CD4-positive, CD25-positive, alpha-beta regulatory T cell (primary cell): ENCODE results near the gene CALR3. TPM values are rescaled to one million over a fixed set of nuclear protein-coding genes. Genes with fewer than 3 reads are reported as not detected.

Experiments used
- ATAC-seq, 2 donors: fragments of 150-1000 bp; cut with Tn5 transposase; one replicate each; pipeline ENCODE4 v1.10.0; 2021; ENCODE audit warnings: low read depth in 2 of 2, moderate number of reproducible peaks in 2 of 2, moderate library complexity in 1 of 2
- DNase-seq, 3 donors: peaks; one replicate each; pipeline versions ENCODE4 v3.0.0 to v3.0.0-alpha.2; 2012 to 2022; ENCODE audit warnings: mixed read lengths in 1 of 3
- H3K27ac ChIP-seq: one replicate; pipeline ENCODE4 v1.7.0; 2013; ENCODE audit warnings: mild to moderate bottlenecking, low read length; ENCODE audit not compliant: insufficient read depth, poor library complexity, severe bottlenecking
- H3K27me3 ChIP-seq: one replicate; pipeline ENCODE4 v1.7.0; 2013; ENCODE audit warnings: low read length; ENCODE audit not compliant: control insufficient read depth, insufficient read depth
- H3K36me3 ChIP-seq: one replicate; pipeline ENCODE4 v1.7.0; 2013; ENCODE audit warnings: mild to moderate bottlenecking, low read length, moderate library complexity; ENCODE audit not compliant: control insufficient read depth, insufficient read depth
- H3K4me1 ChIP-seq: 2 replicates; pipeline ENCODE4 v1.7.0; 2013; ENCODE audit warnings: mild to moderate bottlenecking, low read length; ENCODE audit not compliant: insufficient read depth, control insufficient read depth, poor library complexity, severe bottlenecking
- H3K4me3 ChIP-seq: one replicate; pipeline ENCODE4 v1.7.0; 2013; ENCODE audit warnings: low read depth, mild to moderate bottlenecking, low read length, moderate library complexity
- H3K9me3 ChIP-seq, 2 experiments: 1 replicate in 1 of 2; 2 replicates in 1 of 2; pipeline ENCODE4 v1.7.0; 2013; ENCODE audit warnings: low read length in 2 of 2, mild to moderate bottlenecking in 1 of 2, moderate library complexity in 1 of 2; ENCODE audit not compliant: control insufficient read depth in 2 of 2
- H3K27ac Mint-ChIP-seq, 3 donors: one replicate each; pipeline ENCODE4 v1.8.0; 2020 to 2022; ENCODE audit warnings: mild to moderate bottlenecking in 3 of 3, mixed read lengths in 3 of 3, moderate library complexity in 2 of 3
- H3K27me3 Mint-ChIP-seq: one replicate; pipeline ENCODE4 v1.8.0; 2022; ENCODE audit warnings: mild to moderate bottlenecking, mixed read lengths
- H3K36me3 Mint-ChIP-seq: one replicate; pipeline ENCODE4 v1.8.0; 2020; ENCODE audit warnings: mixed read lengths
- H3K4me1 Mint-ChIP-seq, 4 donors: one replicate each; pipeline ENCODE4 v1.8.0; 2020 to 2022; ENCODE audit warnings: mixed read lengths in 4 of 4, mild to moderate bottlenecking in 1 of 4
- H3K4me3 Mint-ChIP-seq, 4 donors: one replicate each; pipeline ENCODE4 v1.8.0; 2020 to 2022; ENCODE audit warnings: mild to moderate bottlenecking in 4 of 4, mixed read lengths in 4 of 4, moderate library complexity in 3 of 4
- H3K9me3 Mint-ChIP-seq, 7 donors: one replicate each; pipeline ENCODE4 v1.8.0; 2020 to 2022; ENCODE audit warnings: mixed read lengths in 7 of 7, mild to moderate bottlenecking in 3 of 7, moderate library complexity in 2 of 7
- polyA plus RNA-seq, 4 donors: library from polyadenylated mRNA; unstranded; fragments of 300-500 nt; fragmentation: Illumina TruSeq; gene quantifications; one replicate each; pipeline ENCODE4 v1.2.3, GENCODE V29; 2021
- total RNA-seq: library from RNA; stranded (reverse); gene quantifications from one replicate; pipeline ENCODE4 v1.2.3, GENCODE V29; 2022

Gene CALR3
- total and polyA plus RNA-seq, 5 donors from 2014 or later: not detected

- H3K4me3 ChIP-seq: no peak overlapping the region
- no peaks in the 10 kb centered on the region for H3K9me3 Mint-ChIP-seq
- no peaks in the 10 kb centered on the region for H3K27me3 Mint-ChIP-seq
- ATAC-seq: no peak
- peak overlapping the region in 1 of 3 donors; percentile 41 for H3K27ac Mint-ChIP-seq
- peaks cover 22% of the 10 kb centered on the region for H3K4me1 ChIP-seq
- no peaks in the 10 kb centered on the region for H3K36me3 Mint-ChIP-seq
- peak overlapping the region in 1 of 4 donors; percentile 49 for H3K4me3 Mint-ChIP-seq
- no peak for DNase-seq
- H3K9me3 ChIP-seq: no peaks in the 10 kb centered on the region
- peaks cover 0 to 79% (median 32%) of the 10 kb centered on the region in 4 donors for H3K4me1 Mint-ChIP-seq
- H3K27me3 ChIP-seq: no peaks in the 10 kb centered on the region
- no peaks in the 10 kb centered on the region for H3K36me3 ChIP-seq
- H3K27ac ChIP-seq: no peak overlapping the region
Observed at GRCh38 chr19:16457954-16458331, 38.0 kb downstream of the CALR3 start.

GRCh38 chr19:16457195-16457953 lies 38.6 kb downstream of the CALR3 start:
- H3K4me1 ChIP-seq: peaks cover 22% of the 10 kb centered on the region
- H3K4me1 Mint-ChIP-seq: peaks cover 0 to 77% (median 32%) of the 10 kb centered on the region in 4 donors
- no peak overlapping the region for H3K4me3 ChIP-seq
- H3K36me3 ChIP-seq: no peaks in the 10 kb centered on the region
- H3K27me3 ChIP-seq: no peaks in the 10 kb centered on the region
- no peaks in the 10 kb centered on the region for H3K36me3 Mint-ChIP-seq
- peak in 1 of 3 donors; percentile 18 for DNase-seq
- no peaks in the 10 kb centered on the region for H3K9me3 ChIP-seq
- H3K4me3 Mint-ChIP-seq: peak overlapping the region in 2 of 4 donors; percentile 46 to 74
- H3K27me3 Mint-ChIP-seq: no peaks in the 10 kb centered on the region
- peak overlapping the region; percentile 5 to 79 (median 59) for H3K27ac Mint-ChIP-seq
- H3K27ac ChIP-seq: no peak overlapping the region
- ATAC-seq: peak in 1 of 2 donors; percentile 31
- H3K9me3 Mint-ChIP-seq: no peaks in the 10 kb centered on the region

GRCh38 chr19:16456652-16457194 lies 39.2 kb downstream of the CALR3 start:
- Histone ChIP-seq H3K4me3 (no peak overlapping the region), H3K4me1 (peaks cover 22% of the 10 kb centered on the region), H3K9me3 (no peaks in the 10 kb centered on the region), H3K27ac (no peak overlapping the region), H3K36me3 (no peaks in the 10 kb centered on the region), H3K27me3 (no peaks in the 10 kb centered on the region)
- ATAC-seq (no peak), DNase-seq (no peak)
- no peaks in the 10 kb centered on the region for H3K9me3 Mint-ChIP-seq
- no peaks in the 10 kb centered on the region for H3K36me3 Mint-ChIP-seq
- peaks cover 0 to 72% (median 32%) of the 10 kb centered on the region in 4 donors for H3K4me1 Mint-ChIP-seq
- peak overlapping the region in 2 of 4 donors; percentile 46 to 74 for H3K4me3 Mint-ChIP-seq
- peak overlapping the region in 2 of 3 donors; percentile 79 for H3K27ac Mint-ChIP-seq
- no peaks in the 10 kb centered on the region for H3K27me3 Mint-ChIP-seq

- ATAC-seq (no peak), DNase-seq (no peak)
- H3K36me3 Mint-ChIP-seq: no peaks in the 10 kb centered on the region
- no peak overlapping the region for H3K4me3 ChIP-seq
- peaks cover 0 to 69% (median 34%) of the 10 kb centered on the region in 4 donors for H3K4me1 Mint-ChIP-seq
- no peak overlapping the region for H3K27ac Mint-ChIP-seq
- H3K27me3 Mint-ChIP-seq: no peaks in the 10 kb centered on the region
- no peak overlapping the region for H3K27ac ChIP-seq
- H3K4me3 Mint-ChIP-seq: no peak overlapping the region
- no peaks in the 10 kb centered on the region for H3K27me3 ChIP-seq
- H3K9me3 ChIP-seq: no peaks in the 10 kb centered on the region
- H3K9me3 Mint-ChIP-seq: peaks cover 0 to 1% (median 0%) of the 10 kb centered on the region in 7 donors
- H3K36me3 ChIP-seq: no peaks in the 10 kb centered on the region
- peaks cover 22% of the 10 kb centered on the region for H3K4me1 ChIP-seq
Observed at GRCh38 chr19:16455489-16455888, 40.5 kb downstream of the CALR3 start.

GRCh38 chr19:16454351-16454918 lies 41.5 kb downstream of the CALR3 start:
- Histone ChIP-seq H3K27ac (no peak overlapping the region), H3K27me3 (no peaks in the 10 kb centered on the region), H3K9me3 (no peaks in the 10 kb centered on the region), H3K4me3 (no peak overlapping the region), H3K36me3 (no peaks in the 10 kb centered on the region), H3K4me1 (peaks cover 22% of the 10 kb centered on the region)
- Mint-ChIP-seq H3K9me3 (peaks cover 0 to 3% (median 0%) of the 10 kb centered on the region in 7 donors), H3K27ac (peak overlapping the region; percentile 16 to 97 (median 16)), H3K36me3 (peaks cover 5% of the 10 kb centered on the region), H3K4me3 (peak overlapping the region in 1 of 4 donors; percentile 38), H3K27me3 (no peaks in the 10 kb centered on the region), H3K4me1 (peaks cover 0 to 63% (median 36%) of the 10 kb centered on the region in 4 donors)
- DNase-seq (no peak), ATAC-seq (no peak)

DNA sequence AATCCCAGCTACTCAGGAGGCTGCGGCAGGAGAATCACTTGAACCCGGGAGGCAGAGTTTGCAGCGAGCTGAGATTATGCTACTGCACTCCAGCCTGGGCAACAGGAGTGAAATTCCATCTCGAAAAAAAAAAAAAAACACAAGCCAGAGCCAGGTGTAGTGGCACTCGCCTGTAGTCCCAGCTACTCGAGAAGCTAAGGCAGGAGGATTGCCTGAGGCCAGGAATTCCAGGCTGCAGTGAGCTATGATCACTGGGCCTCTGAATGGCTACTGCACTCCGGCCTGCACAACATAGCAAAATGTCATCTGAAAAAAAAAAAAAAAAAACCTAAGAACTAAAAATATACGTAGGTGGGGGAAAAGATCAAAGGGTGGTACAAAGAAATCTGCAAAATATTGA lies 43.6 kb downstream of the CALR3 start:
- Mint-ChIP-seq H3K27ac (peak overlapping the region in 1 of 3 donors; percentile 32), H3K4me1 (peaks cover 6 to 60% (median 32%) of the 10 kb centered on the region in 4 donors), H3K4me3 (peak overlapping the region in 1 of 4 donors; percentile 16), H3K36me3 (peaks cover 7% of the 10 kb centered on the region), H3K27me3 (no peaks in the 10 kb centered on the region), H3K9me3 (peaks cover 0 to 3% (median 0%) of the 10 kb centered on the region in 7 donors)
- Histone ChIP-seq H3K4me3 (no peak overlapping the region), H3K4me1 (peaks cover 13% of the 10 kb centered on the region), H3K9me3 (no peaks in the 10 kb centered on the region), H3K36me3 (no peaks in the 10 kb centered on the region), H3K27ac (no peak overlapping the region), H3K27me3 (no peaks in the 10 kb centered on the region)
- DNase-seq: no peak
- no peak for ATAC-seq

DNA sequence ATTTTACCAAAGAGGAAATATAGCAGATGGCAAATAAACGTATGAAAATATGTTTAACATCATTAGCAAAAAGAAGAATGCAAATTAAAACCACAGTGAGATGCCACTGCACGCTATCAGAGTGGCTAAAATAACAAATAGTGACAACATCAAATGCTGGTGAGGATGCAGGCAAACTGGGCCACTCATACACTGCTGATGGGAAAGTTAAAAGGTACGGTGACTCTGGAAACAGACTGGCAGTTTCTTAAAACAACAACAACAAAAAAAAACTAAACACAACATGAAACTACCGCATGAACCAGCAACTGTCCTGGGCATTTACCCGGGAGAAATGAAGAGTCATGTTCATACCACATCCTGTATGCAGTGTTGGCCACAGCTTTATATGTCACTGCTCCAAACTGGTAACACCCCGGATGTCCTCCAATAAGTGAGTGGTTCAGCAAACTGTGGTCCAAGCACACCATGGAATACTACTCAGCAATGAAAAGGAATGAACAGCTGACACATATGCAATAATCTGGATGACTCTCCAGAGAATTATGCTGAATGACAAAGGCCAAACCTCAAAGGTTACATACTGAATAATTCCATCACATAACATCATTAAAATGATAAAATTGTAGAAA lies 46.5 kb downstream of the CALR3 start:
- peaks cover 12% of the 10 kb centered on the region for H3K4me1 ChIP-seq
- no peaks in the 10 kb centered on the region for H3K27me3 Mint-ChIP-seq
- H3K9me3 ChIP-seq: no peaks in the 10 kb centered on the region
- ATAC-seq (peak; percentile 70 to 74), DNase-seq (peak in 2 of 3 donors; percentile 39 to 82)
- peaks cover 0 to 3% (median 0%) of the 10 kb centered on the region in 7 donors for H3K9me3 Mint-ChIP-seq
- peaks cover 3% of the 10 kb centered on the region for H3K36me3 ChIP-seq
- H3K36me3 Mint-ChIP-seq: peaks cover 7% of the 10 kb centered on the region
- H3K4me1 Mint-ChIP-seq: peaks cover 6 to 66% (median 34%) of the 10 kb centered on the region in 4 donors
- H3K27ac ChIP-seq: peak overlapping the region; percentile 18
- peak overlapping the region; percentile 52 to 92 (median 59) for H3K27ac Mint-ChIP-seq
- H3K27me3 ChIP-seq: no peaks in the 10 kb centered on the region
- peak overlapping the region; percentile 1 to 55 (median 30) for H3K4me3 Mint-ChIP-seq
- no peak overlapping the region for H3K4me3 ChIP-seq
